PC-9 (cell line): ENCODE results near the gene SPARC. TPM values are rescaled to one million over a fixed set of nuclear protein-coding genes. Genes with fewer than 3 reads are reported as not detected.

Experiments
- BruUV-seq: library from RNA; stranded (reverse); fragments of 400-500 nt; replicated peaks from 2 replicates; lab custom pipeline; 2021; lab: Mats Ljungman, UMichigan
- CTCF ChIA-PET: fragments of 300-600 bp; sonication (Branson Sonifier 250); formaldehyde crosslinking; loops from one replicate; lab custom pipeline; 2022; ENCODE audit warnings: antibody characterized with exemption; lab: Charles Lee
- POLR2A ChIA-PET: fragments of 300-600 bp; sonication (Branson Sonifier 250); formaldehyde crosslinking; loops from one replicate; lab custom pipeline; 2022; ENCODE audit warnings: antibody characterized with exemption; ENCODE audit not compliant: unreplicated experiment; lab: Charles Lee
- DNase-seq, 2 experiments: peaks; one replicate each; pipeline versions ENCODE4 v3.0.0 to v3.0.0-alpha.2; 2015 to 2022; ENCODE audit warnings: mixed read lengths in 1 of 2
- H2AFZ ChIP-seq: fragments of 200-600 bp; sonication (generic); 2 replicates; pipeline ENCODE4 v1.8.1; 2017; ENCODE audit warnings: antibody characterized with exemption
- H3F3A ChIP-seq: fragments of 200-600 bp; sonication (generic); 2 replicates; pipeline ENCODE4 v1.8.1; 2017; ENCODE audit warnings: antibody characterized with exemption, mild to moderate bottlenecking, low read depth; ENCODE audit not compliant: insufficient read depth
- H3K27ac ChIP-seq: fragments of 200-600 bp; sonication (generic); 2 replicates; pipeline ENCODE4 v1.6.1; 2016; ENCODE audit warnings: mixed run types
- H3K27me3 ChIP-seq: fragments of 200-600 bp; sonication (generic); 2 replicates; pipeline ENCODE4 v1.6.1; 2016; ENCODE audit warnings: low read depth, mixed run types; ENCODE audit not compliant: insufficient read depth
- H3K36me3 ChIP-seq: fragments of 200-600 bp; sonication (generic); 2 replicates; pipeline ENCODE4 v1.6.1; 2016; ENCODE audit warnings: low read depth, mixed run types
- H3K4me1 ChIP-seq: fragments of 200-600 bp; sonication (generic); replicated peaks from 2 replicates; pipeline ENCODE4 v1.6.1; 2016; ENCODE audit warnings: mixed run types; ENCODE audit not compliant: insufficient read depth
- H3K4me2 ChIP-seq: fragments of 200-600 bp; sonication (generic); 2 replicates; pipeline ENCODE4 v1.6.1; 2017; ENCODE audit warnings: mixed run types
- H3K4me3 ChIP-seq: fragments of 200-600 bp; sonication (generic); 2 replicates; pipeline ENCODE4 v1.6.1; 2016; ENCODE audit warnings: mixed run types
- H3K79me2 ChIP-seq: fragments of 200-600 bp; sonication (generic); 2 replicates; pipeline ENCODE4 v1.6.1; 2017; ENCODE audit warnings: low read depth, mixed run types
- H3K9me2 ChIP-seq: fragments of 200-600 bp; sonication (generic); 2 replicates; pipeline ENCODE4 v1.8.1; 2017; ENCODE audit warnings: mild to moderate bottlenecking; ENCODE audit not compliant: insufficient read depth
- H3K9me3 ChIP-seq: fragments of 200-600 bp; sonication (generic); 2 replicates; pipeline ENCODE4 v1.8.1; 2016; ENCODE audit warnings: low read depth; ENCODE audit not compliant: insufficient read depth
- H4K20me1 ChIP-seq: fragments of 200-600 bp; sonication (generic); 2 replicates; pipeline ENCODE4 v1.8.1; 2017; ENCODE audit not compliant: insufficient read depth
- CTCF ChIP-seq: fragments of 200-600 bp; sonication (generic); conservative IDR thresholded peaks from 2 replicates; pipeline ENCODE4 v1.6.1; 2017; ENCODE audit warnings: mixed run types, antibody characterized with exemption, mild to moderate bottlenecking, moderate library complexity
- EZH2 ChIP-seq: fragments of 200-600 bp; sonication (generic); IDR thresholded peaks from 2 replicates; pipeline ENCODE4 v1.8.0; 2017; ENCODE audit warnings: antibody characterized with exemption, low read depth
- intact Hi-C: fragments of 100-400 bp; cut with micrococcal nuclease; formaldehyde crosslinking; loops from one replicate; pipeline ENCODE4 v1.10.0; 2022; ENCODE audit not compliant: unreplicated experiment
- total RNA-seq: library from RNA; stranded (reverse); gene quantifications from 2 replicates; pipeline ENCODE4 v1.2.3, GENCODE V29; 2021

SPARC gene
- total RNA-seq, 1 experiment from 2014 or later: 84.1 TPM

- Histone ChIP-seq H3F3A (peaks cover 6% of the 10 kb centered on the region; the same call in 1 of the 2 replicates), H3K9me2 (no peaks in the 10 kb centered on the region), H3K79me2 (no peaks in the 10 kb centered on the region), H2AFZ (no peak overlapping the region), H3K4me3 (no peak overlapping the region), H3K36me3 (no peaks in the 10 kb centered on the region), H3K27me3 (no peaks in the 10 kb centered on the region), H4K20me1 (no peaks in the 10 kb centered on the region), H3K9me3 (no peaks in the 10 kb centered on the region), H3K27ac (no peak overlapping the region), H3K4me1 (peaks cover 29% of the 10 kb centered on the region), H3K4me2 (no peak overlapping the region)
- TF ChIP-seq EZH2 (no peak), CTCF (no peak)
- CTCF ChIA-PET: no interaction called here
- intact Hi-C loops: no loop called here
- POLR2A ChIA-PET: interaction anchor here (0.6 to 0.7 kb wide), 4 partner anchors 15 to 431 kb away, joined by 3 to 5 read pairs (median 4); partner anchors contain the start of genes G3BP1 and GM2A
- DNase-seq: no peak
- no TSS peak for BruUV-seq
These were observed 2.6 kb downstream of the SPARC start for GRCh38 chr5:151683986-151684588.

GRCh38 chr5:151683444-151683843 is 3.3 kb downstream of the SPARC start:
- TF ChIP-seq CTCF: no peak
- TF ChIP-seq EZH2: no peak
- intact Hi-C loops: no loop called here
- Histone ChIP-seq H3K4me1 (peaks cover 29% of the 10 kb centered on the region), H3K9me2 (no peaks in the 10 kb centered on the region), H3K36me3 (no peaks in the 10 kb centered on the region), H3K4me2 (no peak overlapping the region), H3K27me3 (no peaks in the 10 kb centered on the region), H2AFZ (no peak overlapping the region), H3K27ac (no peak overlapping the region), H3K79me2 (no peaks in the 10 kb centered on the region), H3F3A (peaks cover 6% of the 10 kb centered on the region; the same call in 1 of the 2 replicates), H3K4me3 (no peak overlapping the region), H3K9me3 (no peaks in the 10 kb centered on the region), H4K20me1 (no peaks in the 10 kb centered on the region)
- no TSS peak for BruUV-seq
- POLR2A ChIA-PET: interaction anchor here (0.6 kb wide), 1 partner anchor 16 kb away, joined by 5 read pairs; no protein-coding TSS in a partner anchor
- DNase-seq: no peak
- CTCF ChIA-PET: no interaction called here

- no peak for DNase-seq
- no TSS peak for BruUV-seq
- no peak overlapping the region for H3K4me2 ChIP-seq
- H3K9me2 ChIP-seq: no peaks in the 10 kb centered on the region
- H3K4me1 ChIP-seq: peaks cover 29% of the 10 kb centered on the region
- H3K79me2 ChIP-seq: no peaks in the 10 kb centered on the region
- ChIA-PET POLR2A (interaction anchor here (0.6 kb wide), 1 partner anchor 88 kb away, joined by 3 read pairs; no protein-coding TSS in a partner anchor), CTCF (no interaction called here)
- H3K9me3 ChIP-seq: no peaks in the 10 kb centered on the region
- H3K4me3 ChIP-seq: no peak overlapping the region
- no peaks in the 10 kb centered on the region for H3K36me3 ChIP-seq
- no peaks in the 10 kb centered on the region for H4K20me1 ChIP-seq
- TF ChIP-seq CTCF (no peak), EZH2 (no peak)
- peaks cover 6% of the 10 kb centered on the region; the same call in 1 of the 2 replicates for H3F3A ChIP-seq
- no peaks in the 10 kb centered on the region for H3K27me3 ChIP-seq
- intact Hi-C loops: no loop called here
- no peak overlapping the region for H2AFZ ChIP-seq
- H3K27ac ChIP-seq: no peak overlapping the region
These were observed 3.9 kb downstream of the SPARC start for GRCh38 chr5:151682751-151683331.
